ENCODE data around the gene HOXD13.

DNA sequence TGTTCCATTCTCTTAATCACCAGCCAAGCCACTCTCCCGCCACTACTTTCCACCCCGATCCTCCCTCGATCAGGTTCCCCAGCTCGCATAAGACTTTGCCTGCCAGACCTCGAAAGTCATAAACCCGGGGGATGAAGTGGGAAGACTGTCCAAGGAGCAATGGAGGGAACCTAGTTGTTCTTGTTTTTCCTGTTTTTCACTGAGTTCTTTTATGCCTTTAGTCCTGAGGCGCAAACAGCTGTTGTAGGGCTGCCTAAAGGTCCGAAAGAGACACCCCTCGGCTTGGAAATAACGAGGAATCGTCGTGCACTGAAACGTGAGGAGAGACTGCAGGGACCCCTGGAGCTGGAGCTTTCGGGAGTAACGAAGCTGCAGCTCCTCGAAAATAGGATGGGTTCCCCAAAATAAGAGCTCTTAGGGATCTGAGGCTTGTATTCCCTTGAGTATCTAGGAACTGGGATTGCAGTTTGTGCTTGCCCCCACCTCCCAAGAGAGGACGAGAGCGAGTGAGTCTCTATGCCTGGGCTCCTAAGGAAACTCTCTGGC, 5.4 kb downstream of the HOXD13 start:
- TF ChIP-seq POLR2A (IDR thresholded peaks at IDR 0.05) = no peak
- TF ChIP-seq CTCF (IDR thresholded peaks at IDR 0.05) = no peak
- TF ChIP-seq POLR2AphosphoS5 (IDR thresholded peaks at IDR 0.05) = no peak
